Fibroblast of skin of back (primary cell): ENCODE data around the gene MYOC.
A peak's percentile ranks its signal among the peaks of the same experiment; 100 is the strongest.
"Not testable (repeated sequence)": the region's sequence is repeated elsewhere in the genome, so short reads cannot be mapped to it uniquely, and the experiment has no call there.

Source experiments
- DNase-seq: peaks from one replicate; pipeline ENCODE4 v3.0.0-alpha.2; 2013

The MYOC gene

DNA sequence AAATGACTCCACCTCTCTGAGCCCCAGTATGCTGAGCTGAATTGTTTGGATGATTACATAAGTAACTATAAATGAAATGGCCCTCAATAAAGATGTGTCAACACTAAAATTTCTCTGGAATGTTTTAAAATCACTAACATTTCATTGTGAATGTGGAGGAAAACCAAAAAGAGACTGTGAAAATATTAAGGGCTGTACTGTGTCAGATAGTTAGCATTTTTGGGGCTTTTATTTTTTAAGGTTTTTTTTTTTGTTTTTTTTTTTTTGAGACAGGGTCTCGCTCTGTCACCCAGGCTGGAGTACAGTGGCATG is 6.3 kb downstream of the MYOC start:
- peak; percentile 66 for DNase-seq

DNA sequence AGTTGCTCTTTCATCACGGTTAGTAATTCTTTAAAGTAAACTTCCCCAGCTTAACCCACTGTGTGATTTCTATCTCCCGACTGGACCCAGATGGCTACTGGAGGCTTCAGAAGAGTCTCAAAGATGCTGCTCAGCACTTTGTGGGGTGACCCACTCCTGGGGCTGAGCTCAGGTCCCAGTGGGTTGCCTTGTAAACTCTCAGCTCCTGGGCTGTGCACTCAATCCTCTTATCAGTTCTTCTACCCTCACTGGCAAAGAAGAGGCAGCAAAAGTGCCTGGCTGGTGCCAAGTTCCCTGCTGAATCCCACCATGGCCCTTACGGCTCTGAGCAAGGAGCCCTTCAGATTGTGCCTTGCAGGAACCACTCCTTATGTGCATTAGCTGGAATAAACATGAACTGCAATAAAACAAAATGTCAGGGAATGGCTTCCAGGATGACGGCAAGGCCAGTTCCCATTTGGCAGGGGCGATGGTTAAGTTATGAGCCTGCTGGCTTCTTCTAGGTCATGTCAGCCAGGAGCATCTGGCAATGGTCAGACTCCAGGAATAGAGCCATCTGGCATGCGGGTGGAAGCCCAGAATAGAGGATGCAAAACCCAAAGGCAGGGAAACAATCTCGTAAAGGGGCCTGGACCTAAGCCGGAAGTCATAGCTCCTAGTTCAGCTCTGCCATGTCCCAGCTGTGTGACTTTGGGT is 6.8 kb downstream of the MYOC start:
- no peak for DNase-seq

DNA sequence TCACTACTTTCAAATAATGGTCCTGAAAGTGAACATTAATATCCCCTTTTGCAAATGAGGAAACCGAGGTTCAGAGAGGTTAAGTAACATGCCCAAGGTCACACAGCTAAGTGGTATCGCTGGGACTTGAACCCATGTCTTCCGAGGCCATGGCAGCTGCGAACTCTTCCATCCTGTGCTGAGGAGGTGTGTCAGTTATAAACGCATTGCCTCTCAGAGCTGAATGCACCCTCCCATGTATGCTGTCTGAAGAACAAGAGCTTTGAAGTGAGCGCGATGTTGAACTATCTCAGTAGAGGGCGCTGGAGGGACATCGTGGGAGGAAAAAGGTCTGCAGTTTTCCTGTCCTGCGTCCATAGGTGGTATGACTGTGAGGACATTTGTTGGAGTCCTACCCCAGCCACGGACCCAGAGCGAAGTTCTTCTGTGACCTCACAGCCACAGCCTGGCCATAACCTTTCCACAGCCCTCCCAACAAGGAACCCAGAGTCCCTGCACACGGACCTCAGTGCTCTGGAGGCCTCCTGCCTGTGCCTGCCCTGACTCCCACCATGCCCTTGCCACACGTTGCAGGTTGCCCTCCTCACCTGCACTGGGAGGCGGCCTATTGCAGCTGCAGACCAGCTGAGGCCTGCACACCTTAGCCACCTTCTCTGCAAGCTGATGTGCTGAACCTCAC is 7.5 kb downstream of the MYOC start:
- peak; percentile 79 for DNase-seq

DNA sequence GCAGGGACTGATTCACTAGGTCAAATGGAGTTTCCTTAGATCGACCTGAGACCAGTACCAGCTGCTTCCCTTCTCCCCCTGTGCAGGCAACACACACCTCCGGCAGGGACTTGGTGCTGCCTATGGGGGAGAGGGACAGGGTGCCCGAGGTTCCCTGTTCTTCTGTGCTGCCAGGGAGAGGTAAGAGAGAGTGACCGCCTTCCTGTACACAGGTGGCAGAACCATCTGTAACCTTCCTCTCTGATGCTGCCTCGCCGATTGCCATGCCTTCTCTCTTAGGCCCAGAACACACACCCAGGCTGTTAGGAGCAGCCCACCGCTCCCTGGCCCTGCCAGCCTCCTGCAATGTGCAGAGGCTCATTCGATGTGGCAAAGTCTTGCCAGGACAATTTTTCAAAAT is 9.3 kb downstream of the MYOC start:
- no peak for DNase-seq

DNA sequence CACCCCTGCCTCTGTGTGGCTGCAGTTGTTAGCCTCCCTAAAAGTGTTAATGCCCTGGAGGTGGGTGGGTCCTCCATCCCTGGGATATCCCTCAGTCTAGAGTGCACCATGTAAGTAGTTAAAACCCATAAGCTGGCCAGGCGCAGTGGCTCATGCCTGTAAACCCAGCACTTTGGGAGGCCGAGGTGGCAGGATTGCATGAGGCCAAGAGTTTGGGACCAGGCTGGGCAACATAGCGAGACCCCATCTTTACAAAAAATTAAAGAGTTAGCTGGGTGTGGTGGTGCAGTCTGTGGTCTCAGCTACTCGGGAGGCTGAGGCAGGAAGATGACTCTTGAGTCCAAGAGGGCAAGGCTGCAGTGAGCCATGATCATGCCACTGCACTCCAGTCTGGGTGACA is 10.3 kb downstream of the MYOC start:
- no peak for DNase-seq

DNA sequence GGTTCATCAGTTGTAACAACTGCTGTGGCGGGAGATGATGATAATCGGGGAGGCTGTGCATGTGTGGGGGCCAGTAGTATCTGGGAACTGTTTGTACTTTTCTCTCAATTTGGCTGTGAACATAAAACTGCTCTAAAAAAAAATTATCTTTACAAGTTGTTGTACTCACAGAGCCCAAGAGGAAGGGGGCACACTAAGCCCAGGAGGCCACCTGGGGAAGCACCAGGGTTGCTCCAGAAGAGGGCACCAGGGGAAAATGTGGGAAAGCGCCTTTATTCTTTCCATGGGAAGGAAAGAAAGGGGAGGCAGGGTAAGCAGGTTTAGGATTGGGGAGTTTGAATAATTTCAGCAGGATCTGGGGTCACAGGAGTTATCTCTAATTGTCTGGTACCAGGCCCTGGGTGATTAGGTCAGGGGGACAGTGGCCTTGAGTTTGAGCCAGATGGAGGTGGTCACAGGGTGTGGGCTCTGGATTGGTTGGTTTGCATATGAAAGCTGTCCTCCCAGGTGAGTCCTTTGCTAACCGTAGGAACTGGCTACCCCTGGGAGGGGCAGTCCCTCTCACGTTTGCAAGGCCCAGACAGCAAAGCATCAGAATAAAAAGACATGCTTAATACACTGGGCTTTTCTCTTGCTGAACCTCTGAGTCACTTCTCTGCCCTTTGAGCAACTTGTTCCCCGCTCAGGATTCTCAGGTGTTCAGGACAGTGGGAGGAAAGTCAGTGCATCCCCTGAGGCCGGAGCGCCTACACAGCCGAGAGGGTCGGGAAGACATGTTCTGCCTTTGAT is 11.2 kb downstream of the MYOC start:
- DNase-seq: no peak

DNA sequence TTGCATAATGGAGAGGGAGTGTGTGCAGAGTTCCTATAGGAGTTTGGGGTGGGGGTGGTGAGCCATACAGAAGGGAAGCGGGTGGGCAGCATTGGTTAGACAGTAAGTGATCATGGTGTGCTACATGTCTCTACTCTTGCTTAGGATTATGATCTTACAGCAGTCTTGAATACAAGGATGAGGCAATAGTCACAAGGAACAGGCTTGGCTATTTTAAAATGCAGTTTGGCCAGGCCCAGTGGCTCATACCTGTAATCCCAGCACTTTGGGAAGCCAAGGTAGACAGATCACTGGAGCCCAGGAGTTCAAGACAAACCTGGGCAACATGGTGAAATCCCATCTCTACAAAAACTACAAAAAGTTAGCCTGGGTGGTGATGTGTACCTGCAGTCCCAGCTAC is 12.3 kb downstream of the MYOC start:
- no peak for DNase-seq

DNA sequence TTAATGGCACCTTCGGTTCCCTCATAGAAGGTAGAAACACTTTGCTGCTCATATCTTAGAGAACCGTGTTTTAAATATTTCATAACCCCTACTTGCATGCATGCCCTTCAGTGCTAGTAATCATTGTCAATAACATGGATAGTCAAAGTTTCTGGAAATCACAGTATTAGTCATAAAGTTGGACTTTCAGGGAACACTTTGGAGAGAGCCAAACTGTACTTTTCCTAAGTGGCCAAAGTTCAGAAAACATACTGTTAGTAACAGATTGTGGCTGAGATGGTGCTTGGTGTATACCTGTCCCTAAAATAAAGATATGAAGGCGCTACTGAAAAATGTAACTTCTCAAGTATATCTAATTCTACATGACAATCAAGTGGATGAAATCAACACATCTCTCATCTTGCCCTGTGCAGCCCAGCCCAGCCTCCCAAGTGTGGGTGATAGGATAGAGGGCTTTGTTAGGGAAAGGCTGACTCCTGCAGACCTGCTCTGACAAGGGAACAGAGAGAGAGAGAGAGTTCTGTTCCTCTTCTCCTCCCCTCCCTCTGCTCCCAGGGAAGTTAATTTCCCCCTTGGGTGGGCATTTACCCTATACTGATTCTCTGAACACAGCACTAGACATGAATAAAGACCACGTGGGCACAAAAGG is 14.4 kb downstream of the MYOC start:
- no peak for DNase-seq

DNA sequence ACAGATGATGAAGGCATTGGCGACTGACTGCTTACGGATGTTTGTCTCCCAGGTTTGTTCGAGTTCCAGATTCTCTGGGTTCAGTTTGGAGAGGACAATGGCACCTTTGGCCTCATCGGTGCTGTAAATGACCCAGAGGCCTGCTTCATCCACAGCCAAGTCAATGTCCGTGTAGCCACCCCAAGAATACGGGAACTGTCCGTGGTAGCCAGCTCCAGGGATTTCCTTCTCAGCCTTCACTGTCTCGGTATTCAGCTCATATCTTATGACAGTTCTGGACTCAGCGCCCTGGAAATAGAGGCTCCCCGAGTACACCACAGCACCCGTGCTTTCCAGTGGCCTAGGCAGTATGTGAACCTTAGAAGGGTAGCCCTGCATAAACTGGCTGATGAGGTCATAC is 16.3 kb downstream of the MYOC start:
- DNase-seq: no peak

DNA sequence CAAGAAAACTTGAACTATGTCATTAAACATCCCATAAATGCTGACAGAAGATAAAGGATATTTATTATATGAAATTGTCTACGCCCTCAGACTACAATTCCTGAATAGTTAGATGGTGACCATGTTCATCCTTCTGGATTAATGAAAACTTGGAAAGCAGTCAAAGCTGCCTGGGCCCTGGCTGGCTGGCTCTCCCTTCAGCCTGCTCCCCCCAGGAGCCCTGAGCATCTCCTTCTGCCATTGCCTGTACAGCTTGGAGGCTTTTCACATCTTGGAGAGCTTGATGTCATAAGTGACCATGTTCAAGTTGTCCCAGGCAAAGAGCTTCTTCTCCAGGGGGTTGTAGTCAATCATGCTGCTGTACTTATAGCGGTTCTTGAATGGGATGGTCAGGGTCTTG is 16.8 kb downstream of the MYOC start:
- no peak for DNase-seq

DNA sequence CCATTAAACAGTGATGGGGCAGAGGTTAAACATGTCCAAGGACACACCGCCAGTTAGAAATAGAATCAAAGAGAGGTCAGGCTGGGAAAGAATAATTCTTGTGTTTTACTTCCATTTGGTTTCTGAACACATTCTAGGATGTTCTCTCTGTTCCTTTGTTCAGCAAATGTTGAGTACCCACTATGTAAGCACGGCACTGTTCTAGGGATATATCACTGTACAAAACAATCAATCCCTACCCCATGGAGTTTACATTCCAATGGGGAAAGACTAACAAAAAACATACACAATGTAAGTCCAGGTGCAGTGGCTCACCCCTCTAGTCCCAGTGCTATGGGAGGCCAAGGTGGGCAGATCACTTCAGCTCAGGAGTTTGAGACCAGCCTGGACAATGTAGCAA is 24.3 kb downstream of the MYOC start:
- DNase-seq: no peak

DNA sequence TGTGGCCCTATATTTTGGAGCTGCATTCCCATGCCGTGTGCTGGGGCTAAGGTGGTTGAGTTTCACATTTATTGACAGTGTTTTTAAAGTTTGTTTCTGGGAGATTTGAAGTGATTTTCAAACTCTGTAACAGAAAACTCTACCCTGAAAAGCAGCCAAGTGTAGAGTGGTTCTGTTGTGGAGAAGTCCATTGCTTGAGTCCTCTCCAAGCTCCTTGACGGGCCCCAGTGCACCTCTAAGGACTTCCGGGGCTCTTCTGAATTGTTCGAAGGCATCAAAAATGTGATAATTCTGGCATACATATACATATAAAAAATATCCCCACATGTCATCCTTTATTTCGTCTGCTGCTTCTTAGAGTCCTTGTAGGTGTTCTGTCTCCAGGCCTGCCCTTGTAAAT is 25.5 kb downstream of the MYOC start:
- no peak for DNase-seq

DNA sequence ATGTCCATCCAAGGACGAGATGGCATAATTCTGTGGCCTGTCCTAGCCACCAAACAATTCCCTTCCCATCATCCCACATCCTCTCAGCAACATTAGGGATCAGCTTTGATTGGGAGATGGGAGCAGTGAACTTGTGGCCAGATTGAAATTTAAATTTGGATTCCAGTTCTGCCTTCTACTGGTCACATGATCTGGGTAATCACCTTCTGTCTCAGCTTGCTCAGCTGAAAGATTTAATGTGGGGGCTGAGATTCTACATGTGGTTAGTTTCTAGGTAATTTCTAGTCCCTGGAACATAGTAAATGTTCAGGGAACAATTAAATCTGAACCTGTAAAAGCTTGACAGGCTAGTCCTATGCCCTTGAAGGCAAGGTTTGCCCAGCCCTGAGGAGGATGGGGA is 27.3 kb downstream of the MYOC start:
- DNase-seq: no peak

DNA sequence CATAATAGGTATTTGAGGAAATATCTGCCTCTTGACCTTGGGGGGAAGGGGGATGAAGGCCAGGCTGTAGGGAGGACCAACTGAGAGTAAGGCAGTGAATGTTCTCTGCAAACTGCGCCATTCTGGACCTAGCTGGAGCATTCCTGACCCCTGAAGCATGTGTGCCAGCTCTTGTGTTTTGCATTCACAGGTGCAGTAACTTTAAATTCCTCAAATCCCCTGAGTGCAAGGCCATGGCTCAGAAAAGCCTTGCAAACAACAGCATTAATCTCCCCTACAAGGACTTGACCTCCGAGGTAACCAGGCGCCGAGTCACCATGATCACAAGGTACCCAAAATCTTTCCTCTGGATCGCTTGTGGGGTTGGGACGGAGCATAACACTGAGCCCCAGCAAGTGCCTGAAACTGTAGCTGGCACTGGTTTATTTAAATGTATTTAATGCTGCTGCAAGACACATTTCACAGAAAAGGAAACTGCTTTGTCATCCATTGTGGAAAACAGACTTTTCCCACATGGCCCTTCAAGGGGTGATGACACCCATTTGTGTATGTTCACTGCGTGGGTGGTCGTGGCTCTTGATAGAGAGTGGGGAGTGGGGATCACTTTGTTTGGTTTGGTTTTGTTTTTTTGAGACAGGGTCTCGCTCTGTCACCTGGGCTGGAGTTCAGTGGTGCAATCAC is 28.7 kb downstream of the MYOC start:
- no peak for DNase-seq

DNA sequence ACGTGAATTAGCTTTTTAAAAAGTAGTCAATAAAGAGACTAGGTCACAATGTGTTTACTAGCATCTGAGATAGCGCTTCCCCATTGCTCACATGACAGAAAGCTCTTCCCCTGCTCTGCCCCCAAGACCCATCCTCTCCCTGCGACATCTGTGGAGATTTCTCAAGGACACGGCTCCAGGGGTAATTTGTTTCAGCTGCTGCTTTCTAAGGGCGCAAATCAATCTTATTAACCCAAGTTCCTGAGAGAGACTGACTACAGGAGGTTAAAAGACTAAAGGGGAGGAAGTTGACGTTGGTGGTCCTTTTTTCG is 30.4 kb downstream of the MYOC start, which contains the start of gene MYOCOS:
Gene MYOCOS (plus strand): TSS at position 92 of the 311 bp plus-strand sequence. CDS start 1,641 bp downstream, outside the sequence.
- DNase-seq: no peak

DNA sequence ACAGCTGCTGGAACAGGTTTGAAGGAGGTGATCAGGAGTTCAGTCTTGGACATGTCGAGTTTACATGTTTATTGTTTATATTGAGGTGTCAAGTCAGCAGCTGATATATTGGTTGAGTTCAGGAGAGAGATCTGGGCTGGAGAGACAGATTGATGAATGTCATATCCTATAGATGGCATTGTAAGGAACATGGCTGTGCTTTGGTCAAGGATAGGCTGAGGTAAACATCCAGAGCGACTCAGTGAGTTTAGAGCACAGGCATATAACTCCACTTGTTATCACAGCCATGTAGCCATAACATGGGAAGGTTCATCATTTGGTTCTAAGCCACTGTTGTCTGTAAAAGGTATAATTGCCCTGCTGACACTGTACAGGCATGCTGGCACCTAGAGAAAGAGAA is 35.9 kb downstream of the MYOC start:
- DNase-seq: no peak

DNA sequence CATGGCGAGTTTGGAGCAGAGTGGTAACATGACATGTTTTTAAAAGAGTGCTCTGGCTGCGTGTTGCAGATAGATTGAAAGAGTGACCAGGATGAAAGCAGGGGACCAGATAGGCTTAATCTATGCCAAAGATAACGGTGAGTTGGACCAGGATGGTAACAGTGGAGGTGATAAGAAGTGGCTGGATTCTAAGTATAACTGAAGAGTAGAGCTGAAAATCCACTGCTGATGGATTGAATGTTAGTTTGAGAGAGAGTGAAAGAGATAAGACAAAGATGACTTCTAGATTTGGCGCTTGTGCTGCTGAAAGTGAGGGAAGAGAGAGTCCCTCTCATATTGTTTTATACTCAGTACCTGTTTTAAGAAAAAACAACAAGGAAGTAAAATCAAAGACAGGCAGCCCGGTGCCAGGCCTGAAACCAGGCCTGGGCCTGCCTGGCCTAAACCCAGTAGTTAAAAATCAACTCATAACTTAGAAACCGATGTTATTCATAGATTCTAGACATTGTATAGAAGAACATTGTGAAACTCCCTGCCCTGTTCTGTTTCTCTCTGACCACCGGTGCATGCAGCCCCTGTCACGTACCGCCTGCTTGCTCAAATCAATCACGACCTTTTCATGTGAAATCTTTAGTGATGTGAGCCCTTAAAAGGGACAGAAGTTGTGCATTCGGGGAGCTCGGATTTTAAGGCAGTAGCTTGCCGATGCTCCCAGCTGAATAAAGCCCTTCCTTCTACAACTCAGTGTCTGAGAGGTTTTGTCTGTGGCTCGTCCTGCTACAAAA is 37.2 kb downstream of the MYOC start:
- not testable (repeated sequence) for DNase-seq

DNA sequence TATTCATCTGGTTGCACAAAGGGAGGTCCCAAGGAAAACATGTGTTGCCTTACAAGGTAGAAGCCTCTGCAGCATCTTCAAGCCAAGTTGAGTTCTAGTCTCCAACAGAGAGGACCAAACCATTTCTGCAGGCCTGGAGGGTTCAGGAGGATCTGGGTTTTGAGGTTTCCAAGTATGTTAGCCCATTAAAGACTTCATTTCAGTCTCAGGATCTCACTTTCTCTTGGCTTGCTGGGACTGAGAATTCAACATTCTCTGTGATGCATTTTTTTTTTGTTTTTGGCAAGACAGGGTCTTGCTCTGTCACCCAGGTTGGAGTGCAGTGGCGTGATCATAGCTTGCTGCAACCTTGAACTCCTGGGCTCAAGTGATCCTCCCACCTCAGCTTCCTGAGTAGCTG is 39.2 kb downstream of the MYOC start:
- no peak for DNase-seq

DNA sequence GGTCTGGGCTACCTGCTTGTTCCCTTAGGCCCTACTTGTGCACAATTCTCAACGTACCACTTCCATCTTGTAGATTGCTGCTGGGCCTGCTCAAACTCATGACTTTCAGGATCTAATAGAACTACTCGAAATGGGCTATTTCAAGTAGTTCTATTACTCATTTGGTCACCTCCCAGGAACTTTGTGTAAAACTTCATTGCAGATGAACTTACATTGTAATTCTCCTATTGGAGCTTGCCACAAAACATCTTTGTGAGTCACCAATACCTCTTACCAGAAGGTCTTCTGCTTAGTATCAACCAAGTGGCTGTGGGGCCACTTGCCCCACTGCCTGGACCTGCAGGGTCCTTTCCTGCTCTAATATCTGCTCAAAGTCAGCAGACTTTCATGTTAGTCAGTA is 41.2 kb downstream of the MYOC start:
- DNase-seq: no peak

DNA sequence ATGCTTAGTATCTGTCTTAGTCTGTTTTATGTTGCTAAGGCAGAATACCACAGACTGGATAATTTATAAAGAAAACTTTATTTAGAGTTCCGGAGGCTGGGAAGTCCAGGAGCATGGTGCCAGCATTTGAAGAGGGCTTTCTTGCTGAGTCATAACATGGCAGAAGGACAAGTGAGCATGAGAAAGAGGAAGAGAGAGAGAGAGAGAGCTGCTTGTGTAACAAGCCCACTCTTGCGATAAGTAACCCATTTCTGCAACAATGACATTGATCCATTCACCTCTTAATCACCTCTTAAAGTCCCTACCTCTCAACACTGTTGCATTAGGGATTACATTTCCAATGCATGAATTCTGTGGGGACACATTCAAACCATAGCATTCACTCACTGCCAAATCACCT is 42.1 kb downstream of the MYOC start:
- DNase-seq: peak; percentile 6

DNA sequence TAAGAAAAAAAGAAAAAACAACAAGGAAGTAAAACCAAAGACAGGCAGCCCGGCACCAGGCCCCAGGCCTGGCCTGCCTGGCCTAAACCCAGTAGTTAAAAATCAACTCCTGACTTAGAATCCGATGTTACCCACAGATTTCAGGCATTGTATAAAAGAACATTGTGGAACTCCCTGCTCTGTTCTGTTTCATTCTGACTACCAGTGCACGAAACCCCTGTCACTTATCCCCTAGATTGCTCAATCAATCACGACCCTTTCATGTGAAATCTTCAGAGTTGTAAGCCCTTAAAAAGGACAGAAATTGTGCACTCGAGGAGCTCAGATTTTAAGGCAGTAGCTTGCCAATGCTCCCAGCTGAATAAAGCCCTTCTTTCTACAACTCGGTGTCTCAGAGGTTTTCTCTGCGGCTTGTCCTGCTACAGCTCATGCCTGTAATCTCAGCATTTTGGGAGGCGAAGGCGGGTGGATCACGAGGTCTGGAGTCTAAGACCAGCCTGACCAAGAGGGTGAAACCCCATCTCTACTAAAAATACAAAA is 46.0 kb downstream of the MYOC start:
- no peak for DNase-seq

DNA sequence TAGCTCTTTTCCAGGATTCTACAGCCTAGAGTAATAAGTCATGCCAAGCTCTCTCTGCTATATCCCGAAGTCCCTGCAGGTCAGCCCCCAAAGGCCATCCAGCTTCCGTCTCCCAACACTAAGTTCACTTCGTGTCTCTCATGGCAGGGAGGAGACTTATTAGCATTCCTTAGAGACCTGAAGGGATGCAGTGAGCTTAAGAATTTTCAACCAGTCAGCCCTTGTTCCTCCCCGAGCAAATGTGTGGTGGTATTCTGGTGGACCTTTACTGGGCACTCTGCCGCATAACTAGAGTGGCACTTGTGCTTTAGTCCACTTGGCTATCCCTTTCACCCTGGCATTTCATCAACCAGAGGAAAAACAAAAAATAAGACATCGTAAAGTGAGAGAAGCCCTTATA is 49.4 kb downstream of the MYOC start:
- not testable (repeated sequence) for DNase-seq
